H1 (cell line): Measurements from ENCODE around the gene SPSB1. TPM values are rescaled to one million over a fixed set of nuclear protein-coding genes. Genes with fewer than 3 reads are reported as not detected.

Experiments used
- CTCF ChIA-PET: fragments of 300-600 bp; sonication (Branson Sonifier 250); formaldehyde crosslinking; loops from one replicate; lab custom pipeline; 2021; ENCODE audit not compliant: partially characterized antibody; lab: Charles Lee
- POLR2A ChIA-PET: fragments of 300-600 bp; sonication (Branson Sonifier 250); formaldehyde crosslinking; loops from one replicate; lab custom pipeline; 2021; ENCODE audit warnings: inconsistent platforms; ENCODE audit not compliant: partially characterized antibody; lab: Charles Lee
- DNase-seq, 2 experiments: peaks; one replicate each; pipeline versions ENCODE4 v3.0.0 to v3.0.0-alpha.2; 2010 to 2022; ENCODE audit warnings: low spot score in 2 of 2, low read depth in 1 of 2, mixed read lengths in 1 of 2
- FAIRE-seq: peaks from 2 replicates; lab custom pipeline; 2011; peaks lifted over from hg19 to GRCh38; lab: Jason Lieb, UNC
- H2AFZ ChIP-seq: 2 replicates; pipeline ENCODE4 v1.8.1; 2012; ENCODE audit warnings: low read length, inconsistent platforms
- H2AK5ac ChIP-seq: 2 replicates; pipeline ENCODE4 v1.6.1; 2013; ENCODE audit warnings: low read depth, low read length
- H2BK120ac ChIP-seq: replicated peaks from 2 replicates; pipeline ENCODE3; 2013; ENCODE audit warnings: low read depth, low read length, inconsistent platforms
- H2BK12ac ChIP-seq: 2 replicates; pipeline ENCODE4 v1.6.1; 2013; ENCODE audit warnings: low read depth, low read length
- H2BK15ac ChIP-seq: 2 replicates; pipeline ENCODE4 v1.6.1; 2013; ENCODE audit warnings: low read length
- H2BK20ac ChIP-seq: 2 replicates; pipeline ENCODE4 v1.6.1; 2013; ENCODE audit warnings: low read length
- H2BK5ac ChIP-seq: 2 replicates; pipeline ENCODE4 v1.6.1; 2013; ENCODE audit warnings: low read depth, low read length
- H3K14ac ChIP-seq: 2 replicates; pipeline ENCODE4 v1.6.1; 2013; ENCODE audit warnings: inconsistent platforms; ENCODE audit not compliant: insufficient read length
- H3K18ac ChIP-seq: 2 replicates; pipeline ENCODE4 v1.6.1; 2013; ENCODE audit warnings: low read length; ENCODE audit errors: extremely low read depth
- H3K23ac ChIP-seq: 2 replicates; pipeline ENCODE4 v1.6.1; 2013; ENCODE audit warnings: inconsistent platforms; ENCODE audit not compliant: insufficient read length
- H3K23me2 ChIP-seq: 2 replicates; pipeline ENCODE4 v1.6.1; 2013; ENCODE audit warnings: low read depth, low read length
- H3K27ac ChIP-seq: 2 replicates; pipeline ENCODE4 v1.6.1; 2011; ENCODE audit warnings: low read depth, low read length, inconsistent platforms
- H3K27me3 ChIP-seq, 4 experiments: replicated peaks in 1 of 4; 1 replicate in 1 of 4; 2 replicates in 3 of 4; pipeline versions ENCODE4 v1.6.1 to v1.8.1; 2011 to 2013; ENCODE audit warnings: low read length in 3 of 4, mild to moderate bottlenecking in 3 of 4, inconsistent platforms in 2 of 4, mixed read lengths in 2 of 4, moderate library complexity in 1 of 4; ENCODE audit not compliant: control insufficient read depth in 3 of 4, insufficient read depth in 3 of 4; ENCODE audit errors: extremely low read depth in 1 of 4
- H3K36me3 ChIP-seq, 4 experiments: 2 replicates each; pipeline versions ENCODE4 v1.6.1 to v1.8.1; 2011 to 2013; ENCODE audit warnings: mild to moderate bottlenecking in 4 of 4, low read length in 3 of 4, moderate library complexity in 2 of 4, control low read depth in 1 of 4, inconsistent platforms in 1 of 4; ENCODE audit not compliant: insufficient read depth in 4 of 4, control insufficient read depth in 2 of 4
- H3K4ac ChIP-seq: replicated peaks from 2 replicates; pipeline ENCODE3; 2013; ENCODE audit warnings: low read length, low read depth, mixed read lengths, inconsistent platforms; ENCODE audit not compliant: insufficient read length
- H3K4me1 ChIP-seq, 4 experiments: replicated peaks in 1 of 4; 1 replicate in 1 of 4; 2 replicates in 3 of 4; pipeline versions ENCODE4 v1.6.1 to v1.8.1; 2011 to 2013; ENCODE audit warnings: low read length in 3 of 4, inconsistent platforms in 2 of 4, mixed read lengths in 1 of 4; ENCODE audit not compliant: insufficient read depth in 4 of 4, control insufficient read depth in 3 of 4
- H3K4me2 ChIP-seq, 2 experiments: 2 replicates each; pipeline versions ENCODE4 v1.6.1 to v1.8.1; 2011 to 2013; ENCODE audit warnings: low read depth in 2 of 2, low read length in 2 of 2, control low read depth in 1 of 2, inconsistent platforms in 1 of 2, mild to moderate bottlenecking in 1 of 2; ENCODE audit not compliant: insufficient read depth in 1 of 2
- H3K4me3 ChIP-seq, 4 experiments: fragments of 200-600, 300-600 bp in 1 of 4; sonication (generic), shearing (Covaris generic), sonication (Bioruptor Twin) in 1 of 4; 2 replicates each; pipeline versions ENCODE4 v1.5.1 to v1.8.1; 2011 to 2016; ENCODE audit warnings: low read length in 4 of 4, low read depth in 3 of 4, control low read depth in 2 of 4, inconsistent platforms in 2 of 4, mild to moderate bottlenecking in 2 of 4, mixed read lengths in 1 of 4, moderate library complexity in 1 of 4; ENCODE audit not compliant: insufficient read depth in 2 of 4; ENCODE audit errors: extremely low read depth in 1 of 4
- H3K56ac ChIP-seq: replicated peaks from 2 replicates; pipeline ENCODE3; 2013; ENCODE audit warnings: low read depth, mild to moderate bottlenecking, mixed read lengths, low read length, inconsistent platforms; ENCODE audit not compliant: insufficient read length
- H3K79me1 ChIP-seq: 2 replicates; pipeline ENCODE4 v1.6.1; 2013; ENCODE audit warnings: low read depth, low read length, control low read depth
- H3K79me2 ChIP-seq, 2 experiments: 2 replicates each; pipeline versions ENCODE4 v1.6.1 to v1.8.1; 2012 to 2013; ENCODE audit warnings: low read length in 2 of 2, mild to moderate bottlenecking in 2 of 2, inconsistent platforms in 1 of 2; ENCODE audit not compliant: insufficient read depth in 2 of 2, control insufficient read depth in 1 of 2
- H3K9ac ChIP-seq, 4 experiments: replicated peaks in 1 of 4; 1 replicate in 1 of 4; 2 replicates in 3 of 4; pipeline versions ENCODE4 v1.6.1 to v1.8.1; 2011 to 2013; ENCODE audit warnings: low read depth in 3 of 4, low read length in 3 of 4, control low read depth in 2 of 4, mild to moderate bottlenecking in 2 of 4, moderate library complexity in 2 of 4, inconsistent platforms in 1 of 4; ENCODE audit errors: extremely low read depth in 1 of 4
- H3K9me3 ChIP-seq, 2 experiments: 2 replicates each; pipeline versions ENCODE4 v1.6.1 to v1.8.1; 2012 to 2013; ENCODE audit warnings: mild to moderate bottlenecking in 2 of 2, moderate library complexity in 2 of 2, control low read depth in 1 of 2, inconsistent platforms in 1 of 2, low read depth in 1 of 2, low read length in 1 of 2, mixed read lengths in 1 of 2; ENCODE audit not compliant: insufficient read depth in 2 of 2
- H4K20me1 ChIP-seq, 2 experiments: replicated peaks in 1 of 2; 2 replicates each; pipeline versions ENCODE3 to v1.8.1; 2011 to 2013; ENCODE audit warnings: inconsistent platforms in 2 of 2, low read length in 2 of 2, mild to moderate bottlenecking in 1 of 2; ENCODE audit not compliant: insufficient read depth in 2 of 2, control insufficient read depth in 1 of 2
- H4K5ac ChIP-seq: 2 replicates; pipeline ENCODE4 v1.6.1; 2013; ENCODE audit warnings: low read length, low read depth, mixed read lengths, inconsistent platforms; ENCODE audit not compliant: insufficient read length
- H4K8ac ChIP-seq: 2 replicates; pipeline ENCODE4 v1.8.0; 2013; ENCODE audit warnings: mild to moderate bottlenecking, moderate library complexity, low read length, inconsistent platforms; ENCODE audit not compliant: insufficient read depth; ENCODE audit errors: extremely low read depth
- H4K91ac ChIP-seq: replicated peaks from 2 replicates; pipeline ENCODE3; 2013; ENCODE audit warnings: low read length, mixed read lengths, inconsistent platforms; ENCODE audit not compliant: insufficient read length
- BACH1 ChIP-seq: IDR thresholded peaks from 2 replicates; pipeline ENCODE4 v1.6.1; 2012; ENCODE audit warnings: low read length, improper control_type of control experiment
- CBX5 ChIP-seq: fragments of 300-800, 300-1000 bp; sonication (generic); IDR thresholded peaks from 2 replicates; pipeline ENCODE4 v1.7.1; 2016; ENCODE audit warnings: antibody characterized with exemption, low read length, low read depth
- CBX8 ChIP-seq: fragments of 300-800, 300-1000 bp; sonication (generic); IDR thresholded peaks from 2 replicates; pipeline ENCODE4 v1.7.1; 2016; ENCODE audit warnings: low read depth, low read length, borderline replicate concordance
- E2F6 ChIP-seq: IDR thresholded peaks from 2 replicates; pipeline ENCODE4 v1.6.1; 2012; ENCODE audit warnings: inconsistent platforms
- EGR1 ChIP-seq: IDR thresholded peaks from 2 replicates; pipeline ENCODE4 v1.6.1; 2011; ENCODE audit warnings: low read depth, low read length, borderline replicate concordance
- JUND ChIP-seq: IDR thresholded peaks from 2 replicates; pipeline ENCODE4 v1.6.1; 2011; ENCODE audit warnings: mild to moderate bottlenecking, improper control_type of control experiment, low read length
- KDM1A ChIP-seq: fragments of 200-600, 300-600 bp; sonication (generic); IDR thresholded peaks from 2 replicates; pipeline ENCODE4 v1.7.1; 2016; ENCODE audit warnings: mild to moderate bottlenecking, low read length, borderline replicate concordance
- NANOG ChIP-seq: IDR thresholded peaks from 2 replicates; pipeline ENCODE4 v1.6.1; 2011; ENCODE audit warnings: low read length, low read depth, mild to moderate bottlenecking, inconsistent platforms; ENCODE audit not compliant: insufficient read depth, poor library complexity, severe bottlenecking
- RAD21 ChIP-seq, 2 experiments: IDR thresholded peaks in 1 of 2; conservative IDR thresholded peaks in 1 of 2; 2 replicates each; pipeline ENCODE4 v1.6.1; 2011; ENCODE audit warnings: low read depth in 2 of 2, low read length in 2 of 2, improper control_type of control experiment in 1 of 2, inconsistent platforms in 1 of 2, mild to moderate bottlenecking in 1 of 2, moderate library complexity in 1 of 2
- RNF2 ChIP-seq: fragments of 200-900, 300-1000 bp; sonication (generic); IDR thresholded peaks from 2 replicates; pipeline ENCODE4 v1.7.1; 2016; ENCODE audit warnings: borderline replicate concordance, low read depth, mild to moderate bottlenecking, antibody characterized with exemption, low read length; ENCODE audit not compliant: poor library complexity, severe bottlenecking; ENCODE audit errors: missing control alignments
- SIN3A ChIP-seq, 2 experiments: IDR thresholded peaks in 1 of 2; conservative IDR thresholded peaks in 1 of 2; 2 replicates each; pipeline ENCODE4 v1.6.1; 2011 to 2012; ENCODE audit warnings: low read length in 2 of 2, improper control_type of control experiment in 1 of 2, low read depth in 1 of 2, mild to moderate bottlenecking in 1 of 2
- SP4 ChIP-seq: IDR thresholded peaks from 2 replicates; pipeline ENCODE4 v1.6.1; 2012; ENCODE audit warnings: low read length, inconsistent platforms
- SRF ChIP-seq: IDR thresholded peaks from 2 replicates; pipeline ENCODE4 v1.6.1; 2011; ENCODE audit warnings: mild to moderate bottlenecking, low read depth, low read length, moderate library complexity
- WGBS, 2 experiments: shearing (Covaris generic) in 1 of 2; methylation state at CpG; one replicate each; pipeline versions ENCODE4 v1.1.6 to v1.1.7; 2013 to 2015; ENCODE audit warnings: low lambda C conversion rate in 2 of 2, mixed read lengths in 2 of 2, inconsistent platforms in 1 of 2, low coverage in 1 of 2, missing lambda C conversion rate in 1 of 2; ENCODE audit not compliant: insufficient replicate concordance in 2 of 2, insufficient coverage in 1 of 2, insufficient read length in 1 of 2; ENCODE audit errors: extremely low coverage in 1 of 2, missing lambda C conversion rate in 1 of 2; 5-methylcytosine and 5-hydroxymethylcytosine counted together
- polyA plus RNA-seq, 7 experiments: library from polyadenylated mRNA; depleted of rRNA in 3 of 7; stranded (reverse) in 5 of 7; unstranded in 2 of 7; fragments of >200 nt in 5 of 7; fragments of 200-250 nt in 2 of 7; gene quantifications; 1 replicate in 5 of 7; 2 replicates in 1 of 7; 4 replicates in 1 of 7; pipeline versions ENCODE4 v1.2.1 to v1.2.3, GENCODE V29; 2011 to 2013; ENCODE audit warnings: missing spikeins in 2 of 7, mixed read lengths in 2 of 7
- total RNA-seq: library from RNA; stranded (reverse); fragmentation: NEBNext Ultra II Directional; extraction: Animal tissue kit (Norgen Biotek cat#: 25700); gene quantifications from 2 replicates; pipeline ENCODE4 v1.2.1, GENCODE V29; 2021

SPSB1 gene
- total and polyA plus RNA-seq, 2 of the 8 experiments (the other 6 are each of a cell fraction or from before 2014, with no cell fraction given), result 5.3 to 6.4 TPM

- H4K5ac ChIP-seq, result no peak overlapping the region
- CTCF ChIA-PET, result interaction anchor here (0.7 to 1.9 kb wide), 7 partner anchors 10 to 110 kb away, joined by 3 to 9 read pairs (median 3); no protein-coding TSS in a partner anchor
Measured at GRCh38 chr1:9375912-9376311, 83.2 kb downstream of the SPSB1 start.

More at GRCh38 chr1:9375912-9376311, 83.2 kb downstream of the SPSB1 start:
- H3K36me3 ChIP-seq, result no peaks in the 10 kb centered on the region
- no peaks in the 10 kb centered on the region for H3K9me3 ChIP-seq
- no peak overlapping the region for H2BK20ac ChIP-seq
- no peak overlapping the region for H3K27ac ChIP-seq
- no peak overlapping the region for H4K91ac ChIP-seq
- no peak overlapping the region; the same call in 1 of the 2 replicates for H3K18ac ChIP-seq
- 86% methylated on average over 13 of the region's 15 CpGs; no CpG with 5 or more reads in 1 of the 2 experiments for WGBS, 2 experiments
- H3K27me3 ChIP-seq, result no peaks in the 10 kb centered on the region
- no peak overlapping the region for H2AFZ ChIP-seq
- H2BK5ac ChIP-seq, result no peak overlapping the region
- H3K4me3 ChIP-seq, result no peak overlapping the region
- no peaks in the 10 kb centered on the region; the same call in 1 of the 2 replicates for H3K23me2 ChIP-seq
- TF ChIP-seq RNF2 (no peak), JUND (no peak), E2F6 (no peak), RAD21 (IDR thresholded peaks at IDR 0.05 in 1 of 2, conservative IDR thresholded peaks at IDR 0.05 in 1 of 2; ENCODE audit: low read depth in 2 of 2, low read length in 2 of 2) (no peak), KDM1A (no peak), CBX5 (no peak), SRF (no peak), SP4 (no peak), CBX8 (no peak), SIN3A (conservative IDR thresholded peaks at IDR 0.05 in 1 of 2, IDR thresholded peaks at IDR 0.05 in 1 of 2; ENCODE audit: low read depth in 1 of 2, low read length in 2 of 2) (no peak), EGR1 (no peak), BACH1 (no peak), NANOG (no peak)
- H3K23ac ChIP-seq, result no peak overlapping the region
- H4K8ac ChIP-seq, result no peak overlapping the region
- H3K79me1 ChIP-seq, result no peaks in the 10 kb centered on the region
- no peaks in the 10 kb centered on the region for H4K20me1 ChIP-seq
- no peaks in the 10 kb centered on the region; a peak in 2 of 7 replicates for H3K4me1 ChIP-seq
- FAIRE-seq, result no peak
- no peak overlapping the region for H2AK5ac ChIP-seq
- no peak overlapping the region for H3K14ac ChIP-seq
- H3K4ac ChIP-seq, result no peak overlapping the region
- H3K56ac ChIP-seq, result no peak overlapping the region
- no peak overlapping the region for H2BK15ac ChIP-seq
- no peak overlapping the region for H3K9ac ChIP-seq
- POLR2A ChIA-PET, result no interaction called here
- H3K4me2 ChIP-seq, result no peak overlapping the region
- no peak for DNase-seq
- no peak overlapping the region for H2BK120ac ChIP-seq
- H3K79me2 ChIP-seq, result no peaks in the 10 kb centered on the region
- no peak overlapping the region for H2BK12ac ChIP-seq
